ENCODE data around the gene YWHAH.

YWHAH gene

DNA sequence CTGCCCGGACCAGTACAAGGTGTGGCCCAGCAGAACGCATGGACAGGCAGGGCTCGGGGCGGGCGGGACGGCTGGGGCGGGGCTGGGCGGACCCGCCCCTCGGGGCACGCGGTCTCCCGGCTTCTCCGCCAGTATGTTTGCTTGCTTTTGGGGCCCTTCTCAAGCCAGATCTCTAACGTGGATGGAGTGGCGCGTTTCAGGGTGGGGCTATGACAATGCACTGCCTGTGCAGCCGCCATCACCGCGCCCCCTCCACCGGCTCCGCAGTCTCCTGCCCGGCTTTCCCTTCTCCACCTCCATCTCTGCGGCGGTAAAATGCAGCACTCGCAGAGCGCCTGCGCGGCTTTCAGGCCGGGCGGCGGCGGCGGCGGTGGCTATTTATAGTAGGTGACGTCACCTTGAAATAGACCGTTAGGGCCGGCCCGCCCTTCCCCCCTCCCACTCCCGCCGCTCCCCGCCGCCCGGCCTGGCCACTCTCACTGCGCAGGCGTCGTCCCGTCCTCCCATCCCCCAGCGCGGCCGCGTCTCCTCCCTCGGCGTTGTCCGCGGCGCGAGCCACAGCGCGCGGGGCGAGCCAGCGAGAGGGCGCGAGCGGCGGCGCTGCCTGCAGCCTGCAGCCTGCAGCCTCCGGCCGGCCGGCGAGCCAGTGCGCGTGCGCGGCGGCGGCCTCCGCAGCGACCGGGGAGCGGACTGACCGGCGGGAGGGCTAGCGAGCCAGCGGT, at the start of gene YWHAH:
TSS of gene YWHAH (plus strand) at position 558 of the 722 bp plus-strand sequence. CDS start 199 bp downstream, outside the sequence.
- peak; percentile 77 to 79 for DNase-seq (ENCODE audit: low read depth in 2 of 2)

DNA sequence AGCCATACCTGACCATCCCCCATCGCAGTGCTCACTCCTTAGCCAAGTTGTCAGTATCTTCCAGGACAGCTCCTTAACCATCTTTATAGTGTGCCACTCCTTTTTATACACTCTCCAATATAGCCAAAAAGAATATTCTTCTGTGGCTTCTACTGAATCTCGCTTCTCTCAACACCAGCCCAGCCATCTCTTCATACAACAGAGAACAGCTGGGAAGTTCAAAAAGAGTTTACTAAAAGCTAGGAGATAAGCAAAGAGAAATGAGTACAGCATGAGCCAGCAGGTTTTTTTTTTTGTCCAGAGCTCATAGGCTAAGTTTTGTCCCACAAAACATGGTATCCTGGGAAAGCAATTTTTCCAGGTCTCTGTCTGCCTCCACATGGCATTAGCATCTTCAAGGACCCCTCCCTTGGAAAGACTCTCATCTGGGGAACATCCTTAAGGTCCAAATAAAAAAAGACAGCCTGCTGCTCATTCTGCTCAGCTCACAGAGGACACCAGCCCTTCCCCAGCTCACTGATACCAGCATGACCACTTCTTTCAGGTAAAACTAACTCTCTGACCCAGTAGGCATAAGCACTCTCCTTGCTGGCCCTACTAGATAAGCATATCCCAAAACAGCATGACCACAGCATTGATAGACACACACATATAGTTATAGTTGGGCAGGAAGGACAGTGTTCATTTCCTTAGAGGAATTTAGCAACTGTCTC, 48.8 kb upstream of the YWHAH start:
- DNase-seq (ENCODE audit: low read depth in 2 of 2), result no peak

DNA sequence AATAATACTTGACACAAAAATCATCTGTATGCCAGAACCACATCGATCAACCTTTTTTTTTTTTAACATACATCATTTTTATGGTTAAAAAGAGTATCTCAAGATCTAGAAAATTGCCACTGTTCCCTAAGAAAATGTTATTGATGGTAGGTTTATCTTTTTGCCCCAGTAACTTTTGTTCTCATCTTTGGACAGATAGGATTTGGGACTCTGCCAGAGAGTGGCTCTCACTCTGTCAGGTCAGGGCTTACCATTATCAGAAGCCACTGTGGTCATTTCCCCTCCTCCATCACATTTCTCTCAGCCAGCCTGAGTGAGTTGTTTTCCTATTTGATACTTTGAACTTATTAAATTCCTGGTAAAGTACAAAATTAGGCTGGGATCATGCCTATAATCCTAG, 47.9 kb upstream of the YWHAH start:
- no peak for DNase-seq (ENCODE audit: low read depth in 2 of 2)

DNA sequence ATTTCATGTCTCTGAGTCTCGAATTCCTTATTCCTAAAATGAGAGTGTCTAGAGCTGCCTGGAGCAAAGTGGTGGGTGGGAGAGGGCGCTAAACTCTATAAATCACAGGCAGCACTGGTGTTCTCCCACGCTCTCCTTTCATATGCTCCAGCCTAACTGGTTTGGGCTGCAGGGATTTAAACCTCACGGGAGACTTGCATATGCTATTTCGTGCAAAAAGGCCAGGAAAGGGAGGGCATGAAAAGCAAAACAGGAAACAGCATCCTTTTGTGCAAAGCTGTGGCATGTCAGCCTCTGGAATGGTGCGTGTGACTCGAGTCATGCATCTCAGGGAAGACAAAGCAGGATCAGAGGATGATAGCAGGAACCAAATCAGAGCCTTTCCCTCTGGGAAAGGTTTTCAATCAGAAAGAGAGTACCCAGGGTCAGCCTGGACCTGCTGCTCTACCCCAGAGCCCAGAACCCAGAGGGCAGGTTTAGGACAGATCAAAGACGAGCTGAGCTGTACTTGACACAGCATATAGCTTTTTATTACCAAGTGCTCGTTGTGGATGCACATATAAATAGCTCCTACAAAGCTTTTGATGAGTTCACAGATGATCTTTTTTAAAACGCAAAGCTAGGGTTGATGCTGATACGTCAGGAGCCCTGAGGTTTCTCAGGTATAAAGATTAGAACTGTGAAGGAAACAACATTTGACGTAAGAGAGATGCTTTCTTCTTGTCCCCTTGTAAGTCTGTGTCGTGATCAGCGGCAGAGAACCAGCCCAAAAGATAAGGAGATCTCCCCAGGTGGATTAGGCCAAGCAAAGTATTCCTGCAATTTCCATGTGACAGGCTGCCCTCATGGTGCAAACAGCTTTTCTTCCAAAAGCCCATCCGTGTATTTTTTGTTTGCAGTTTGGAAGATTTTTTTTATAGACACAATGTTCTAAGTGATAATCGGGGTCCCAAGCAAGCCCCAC, 46.2 kb upstream of the YWHAH start:
- DNase-seq (ENCODE audit: low read depth in 2 of 2), result no peak

DNA sequence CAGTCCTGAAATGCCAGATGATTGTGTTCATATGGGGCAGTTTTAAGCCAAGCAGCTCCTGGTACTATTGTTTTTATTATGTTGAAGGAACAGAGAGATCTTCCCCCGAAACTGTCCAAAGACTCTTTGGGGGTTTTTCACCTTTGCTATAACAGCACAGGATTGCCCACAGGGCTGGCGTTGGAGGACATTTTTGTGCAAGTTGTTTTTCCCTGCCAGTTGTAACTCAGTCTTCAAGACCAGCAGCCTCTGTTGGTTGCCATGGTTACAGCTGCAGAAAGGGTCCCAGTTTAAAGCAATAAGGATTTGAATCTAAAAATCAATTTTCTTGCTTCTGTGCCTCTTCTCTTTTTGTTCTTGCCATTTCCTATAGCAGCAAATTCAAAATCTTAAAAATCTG, 45.4 kb upstream of the YWHAH start:
- no peak for DNase-seq (ENCODE audit: low read depth in 2 of 2)

DNA sequence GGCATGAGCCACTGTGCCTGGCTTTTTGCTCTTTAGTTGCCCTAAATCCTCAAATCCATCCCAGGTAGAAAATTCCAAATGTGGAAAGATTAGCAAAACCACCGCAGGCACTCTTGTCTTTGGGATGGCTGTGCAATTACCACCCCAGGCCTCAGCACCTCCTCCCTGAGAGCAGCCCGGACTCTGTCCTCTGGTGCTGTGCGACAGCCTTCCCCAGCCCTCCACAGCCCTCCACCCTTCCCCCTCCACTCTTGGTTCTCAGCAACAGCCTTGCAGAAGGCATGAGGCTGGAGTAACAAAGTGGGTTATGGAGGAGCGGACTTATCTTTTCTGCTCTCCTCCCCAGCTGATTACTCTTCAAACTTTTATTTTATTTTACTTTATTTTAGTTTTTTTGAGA, 44.7 kb upstream of the YWHAH start:
- no peak for DNase-seq (ENCODE audit: low read depth in 2 of 2)

DNA sequence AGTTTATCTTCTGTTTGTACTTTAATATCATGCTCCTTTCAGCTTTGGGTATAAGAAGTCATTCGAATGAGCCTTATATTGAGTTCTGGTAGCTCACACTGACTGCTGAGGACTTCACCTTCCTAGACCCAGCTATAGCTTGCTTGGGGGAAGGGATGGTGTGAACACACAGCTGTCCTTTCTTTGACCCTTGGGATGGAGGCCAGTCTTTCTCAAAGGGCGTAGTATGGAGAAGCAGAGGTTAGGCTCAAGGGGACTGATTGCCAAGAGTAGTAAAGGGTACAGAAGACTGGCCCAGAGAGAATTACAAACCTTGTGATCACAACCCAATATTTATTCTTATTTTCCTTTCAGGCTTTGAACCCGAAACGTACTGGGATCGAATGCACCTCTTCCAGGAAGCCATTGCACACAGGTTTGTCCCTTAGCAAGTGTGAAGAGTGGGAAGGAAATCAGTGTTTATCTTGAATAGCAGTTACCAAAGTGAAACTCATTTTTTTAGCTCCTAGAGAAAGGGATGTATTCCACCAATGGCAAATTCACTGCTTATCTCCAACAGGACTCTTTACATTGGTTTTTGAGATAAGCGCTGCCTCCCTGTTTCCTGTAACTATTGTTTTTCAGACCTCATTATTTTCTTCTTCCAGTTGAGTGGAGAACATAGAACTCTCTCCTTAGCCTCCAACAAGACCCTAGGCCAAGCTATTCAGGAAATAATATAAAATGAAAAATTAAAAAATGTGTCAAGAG, 42.8 kb upstream of the YWHAH start:
- no peak for DNase-seq (ENCODE audit: low read depth in 2 of 2)

DNA sequence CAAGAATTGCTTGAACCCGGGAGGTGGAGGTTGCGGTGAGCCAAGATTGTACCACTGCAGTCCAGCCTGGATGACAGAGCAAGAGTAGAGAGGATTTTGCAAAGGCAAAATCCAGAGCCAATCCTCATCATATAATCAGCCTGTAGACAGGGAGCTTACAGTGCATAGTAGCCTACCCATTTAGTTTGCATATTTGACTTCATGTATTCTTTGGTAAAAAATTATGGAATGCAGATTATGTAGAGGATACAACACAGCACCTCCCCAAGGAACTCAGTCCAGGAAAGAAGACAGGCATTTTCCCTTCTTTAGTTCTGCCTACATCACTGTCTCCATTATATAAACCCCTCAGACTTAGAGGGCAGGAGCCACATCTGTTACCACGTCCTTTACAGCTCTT, 39.7 kb upstream of the YWHAH start:
- no peak for DNase-seq (ENCODE audit: low read depth in 2 of 2)

DNA sequence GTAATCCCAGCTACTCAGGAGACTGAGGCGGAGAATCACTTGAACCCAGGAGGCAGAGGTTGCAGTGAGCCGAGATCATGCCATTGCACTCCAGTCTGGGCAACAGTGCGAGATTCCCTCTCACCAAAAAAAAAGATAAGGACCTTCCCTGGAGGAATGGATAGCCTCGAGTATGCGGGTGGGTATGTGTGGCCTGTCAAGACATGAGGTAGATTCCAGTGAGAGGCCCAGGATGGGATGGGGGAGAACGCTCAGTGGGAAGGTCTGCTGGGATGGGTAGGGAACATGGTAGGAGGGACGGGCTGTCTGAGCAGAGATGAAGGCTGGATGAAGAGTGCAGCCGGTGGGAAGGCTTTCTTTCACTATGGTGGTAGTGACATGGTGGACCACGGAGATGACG, 39.0 kb upstream of the YWHAH start:
- no peak for DNase-seq (ENCODE audit: low read depth in 2 of 2)

DNA sequence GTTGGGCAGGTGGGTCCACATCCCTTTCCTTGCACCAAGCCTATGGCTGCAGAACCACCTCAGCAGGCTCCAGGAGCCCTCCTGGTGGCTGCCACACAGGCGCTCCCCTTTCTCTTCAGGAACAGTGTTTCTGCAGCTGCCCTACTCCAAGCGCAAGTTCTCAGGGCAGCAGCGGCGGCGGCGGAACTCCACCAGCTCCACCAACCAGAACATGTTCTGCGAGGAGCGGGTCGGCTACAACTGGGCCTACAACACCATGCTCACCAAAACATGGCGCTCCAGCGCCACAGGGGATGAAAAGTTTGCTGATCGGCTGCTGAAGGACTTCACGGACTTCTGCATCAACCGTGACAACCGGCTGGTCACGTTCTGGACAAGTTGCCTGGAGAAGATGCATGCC, 38.2 kb upstream of the YWHAH start:
- DNase-seq (ENCODE audit: low read depth in 2 of 2), result no peak

DNA sequence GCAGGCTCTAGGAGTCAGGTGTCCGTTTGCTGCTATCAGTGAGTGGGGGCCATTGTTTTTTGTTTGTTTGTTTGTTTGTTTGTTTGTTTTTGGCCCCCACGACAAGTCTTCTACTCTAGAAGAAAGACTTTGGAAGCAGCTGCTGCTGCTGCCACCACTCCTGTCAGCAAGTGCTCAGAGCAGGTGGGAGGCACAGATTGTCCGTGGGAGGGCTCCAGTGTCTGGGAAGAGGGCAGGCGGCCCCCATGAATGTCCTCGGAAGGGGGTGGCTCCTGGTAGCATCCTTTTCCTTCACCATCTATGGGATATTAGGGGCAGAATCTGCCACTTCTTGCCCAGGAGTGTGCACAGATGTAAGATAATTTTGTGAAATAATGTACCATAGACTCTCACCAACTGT, 37.8 kb upstream of the YWHAH start:
- DNase-seq (ENCODE audit: low read depth in 2 of 2), result no peak

DNA sequence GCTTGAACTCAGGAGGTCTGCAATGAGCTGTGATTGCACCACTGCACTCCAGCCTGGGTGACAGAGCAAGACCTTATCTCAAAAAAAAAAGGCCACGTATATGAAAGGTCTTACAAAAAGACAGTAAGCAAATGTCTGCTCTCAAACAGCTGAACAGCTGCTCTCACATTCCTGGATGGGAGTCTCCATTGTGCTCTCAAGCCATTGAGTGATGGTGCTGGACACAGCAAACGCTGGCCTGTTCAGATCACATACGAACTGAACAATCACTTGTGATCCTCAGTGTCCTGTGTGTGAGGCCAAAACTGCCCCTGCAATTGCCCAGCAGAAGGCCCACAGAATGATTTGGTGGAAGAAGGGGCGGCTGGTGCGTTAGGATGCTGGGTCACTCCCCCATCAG, 34.4 kb upstream of the YWHAH start:
- no peak for DNase-seq (ENCODE audit: low read depth in 2 of 2)

DNA sequence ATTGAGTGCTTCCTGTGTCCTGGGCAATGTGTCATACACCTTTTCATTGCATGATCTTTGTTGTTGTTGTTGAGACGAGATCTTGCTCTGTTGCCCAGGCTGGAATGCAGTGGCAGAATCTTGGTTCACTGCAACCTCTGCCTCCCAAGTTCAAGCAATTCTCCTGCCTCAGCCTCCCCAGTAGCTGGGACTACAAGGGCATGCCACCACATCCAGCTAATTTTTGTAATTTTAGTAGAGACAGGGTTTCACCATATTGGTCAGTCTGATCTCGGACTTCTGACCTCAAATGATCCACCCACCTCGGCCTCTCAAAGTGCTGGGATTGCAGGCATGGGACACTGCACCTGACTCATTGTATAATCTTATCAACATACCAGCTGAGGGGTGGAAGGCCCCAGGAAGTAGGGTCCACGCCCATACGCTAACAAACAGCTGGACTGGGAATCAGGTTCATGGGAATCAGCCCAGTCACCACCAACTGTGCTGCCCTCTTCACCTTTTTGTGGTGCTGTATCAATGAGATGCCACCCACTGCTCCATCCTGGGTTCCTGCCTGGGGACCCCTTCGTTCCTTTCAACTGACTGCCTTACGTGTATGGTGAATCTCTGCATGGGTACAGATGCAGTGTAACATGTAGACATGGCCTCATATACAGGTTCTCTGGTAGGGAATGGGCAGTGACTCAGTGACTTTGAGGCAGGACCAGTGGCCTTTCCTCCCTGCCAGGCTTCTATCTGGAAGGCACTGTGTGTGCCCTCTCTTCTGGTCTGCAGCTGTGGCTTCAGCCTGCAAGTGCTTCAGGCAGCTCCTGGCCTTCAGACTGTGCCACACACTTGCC, 32.5 kb upstream of the YWHAH start:
- no peak for DNase-seq (ENCODE audit: low read depth in 2 of 2)

DNA sequence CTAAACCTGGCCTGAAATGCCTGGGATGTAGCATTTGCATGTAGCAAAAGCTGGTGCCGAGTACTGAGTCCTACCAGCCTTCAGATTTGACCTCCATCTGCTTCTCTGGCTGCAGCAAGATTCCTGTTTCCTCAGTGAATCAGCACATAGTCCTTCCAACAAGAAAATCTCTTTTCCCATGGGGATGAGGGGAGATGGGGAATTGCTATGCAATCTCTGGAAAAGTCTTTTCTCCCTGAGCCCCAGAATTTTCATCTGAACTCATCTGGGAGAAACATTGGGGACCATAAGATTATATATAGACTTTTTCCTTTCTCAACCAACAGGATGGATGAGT, 32.0 kb upstream of the YWHAH start:
- no peak for DNase-seq (ENCODE audit: low read depth in 2 of 2)

DNA sequence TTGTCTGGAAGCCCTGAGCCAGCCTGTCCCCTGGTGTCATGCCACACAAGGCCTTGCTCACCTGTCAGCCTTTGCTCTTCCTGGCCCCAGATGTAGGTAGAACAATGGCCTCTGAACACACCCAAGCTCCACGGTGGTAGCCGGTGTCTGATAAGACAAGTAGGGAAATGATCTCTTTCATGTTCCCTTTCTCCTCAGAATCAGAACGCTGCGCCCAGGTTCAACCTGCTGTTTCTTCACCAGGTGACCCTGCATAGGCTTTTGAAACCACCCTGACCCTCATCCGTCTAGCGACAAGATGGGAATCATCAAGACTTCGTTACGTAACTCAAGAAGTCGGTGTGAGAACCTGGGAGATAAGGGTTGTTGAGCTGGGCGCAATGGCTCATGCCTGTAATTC, 28.7 kb upstream of the YWHAH start:
- no peak for DNase-seq (ENCODE audit: low read depth in 2 of 2)

DNA sequence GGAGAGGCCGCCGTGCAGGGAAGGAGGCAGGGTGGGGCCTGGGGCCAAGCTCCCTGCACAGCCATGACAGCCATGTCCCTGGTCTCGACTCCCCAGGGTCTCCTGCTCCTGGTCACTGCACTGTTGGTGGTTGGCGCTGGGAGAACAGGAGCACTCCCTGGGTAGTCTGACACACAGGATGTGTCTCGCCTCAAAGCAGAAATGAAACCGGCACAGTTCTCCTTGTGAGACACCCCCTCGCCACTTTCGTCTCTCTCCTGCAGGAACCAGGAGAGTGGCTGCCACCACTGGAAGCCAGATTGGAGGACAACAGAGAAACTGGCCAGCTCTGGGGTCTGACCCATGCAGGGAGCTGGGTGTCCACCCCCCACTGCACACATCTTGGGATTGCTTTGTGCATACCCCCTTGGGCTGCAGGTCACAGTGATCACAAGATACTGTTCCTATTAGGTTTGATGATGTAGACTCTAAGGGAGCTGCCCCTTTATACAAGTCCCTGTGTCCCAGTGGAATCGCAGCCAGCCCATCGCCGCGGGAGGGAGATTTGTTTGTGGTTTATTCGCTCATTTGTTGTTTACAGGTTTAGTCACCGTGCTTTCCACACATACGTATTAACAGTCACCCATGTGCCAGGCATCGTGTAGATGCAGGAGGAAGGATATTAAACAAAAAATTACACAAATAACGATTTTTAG, 27.0 kb upstream of the YWHAH start:
- no peak for DNase-seq (ENCODE audit: low read depth in 2 of 2)

DNA sequence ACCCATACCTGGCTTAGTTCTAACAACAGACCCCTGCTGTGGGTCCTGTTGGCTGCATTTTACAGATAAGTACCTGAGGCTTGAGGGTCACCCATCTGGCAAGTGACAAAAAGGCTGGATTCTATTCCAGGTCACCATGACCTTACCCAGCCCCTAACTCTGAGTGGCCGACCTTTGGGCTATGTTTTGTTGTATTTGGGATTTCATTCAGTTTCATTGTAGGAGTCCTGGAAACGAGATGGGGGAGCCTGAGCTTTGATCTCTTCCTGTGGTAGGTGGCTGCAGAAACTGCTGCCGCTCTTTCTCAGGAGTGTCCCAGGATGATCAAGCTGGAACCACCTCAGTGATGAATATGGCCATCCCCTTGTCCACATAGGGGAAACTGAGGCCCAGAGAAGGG, 24.6 kb upstream of the YWHAH start:
- no peak for DNase-seq (ENCODE audit: low read depth in 2 of 2)

DNA sequence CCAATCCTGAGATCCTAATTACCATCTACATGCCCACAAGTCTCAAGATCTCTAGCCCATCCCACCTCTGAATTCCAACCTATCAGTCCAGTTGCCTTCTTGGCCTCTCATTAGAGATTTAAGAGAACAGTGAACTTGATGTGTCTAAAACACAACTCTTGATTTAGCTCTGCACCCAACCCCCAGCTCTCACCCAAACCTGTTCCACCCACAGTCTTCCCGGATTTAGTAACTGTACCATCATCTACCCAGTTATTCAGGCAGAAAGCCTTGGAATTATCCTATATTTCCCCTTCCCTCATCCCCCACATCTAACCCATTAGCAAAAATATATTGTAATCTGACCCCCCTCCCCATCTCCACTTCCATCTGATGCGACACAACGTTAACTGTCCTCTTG, 24.0 kb upstream of the YWHAH start:
- DNase-seq (ENCODE audit: low read depth in 2 of 2), result no peak

DNA sequence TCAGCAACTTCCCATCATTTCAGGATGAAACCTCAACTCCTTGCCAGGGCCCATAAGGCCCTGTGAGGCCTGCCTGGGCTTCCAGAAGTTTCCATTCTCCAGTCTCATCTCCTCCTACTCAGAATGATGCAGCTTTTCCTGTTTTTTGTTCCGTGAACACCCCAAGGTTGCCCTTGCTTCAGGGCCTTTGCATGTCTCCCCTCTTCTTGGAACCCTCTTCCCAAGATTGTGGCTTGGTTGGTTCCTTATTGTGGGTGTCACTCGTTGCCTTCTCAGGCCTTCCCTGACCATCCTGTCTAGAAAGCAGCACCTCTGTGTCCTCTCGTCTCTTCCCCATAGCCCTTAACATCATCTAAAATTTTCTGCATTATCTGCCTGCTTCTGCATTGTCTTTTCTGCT, 23.2 kb upstream of the YWHAH start:
- no peak for DNase-seq (ENCODE audit: low read depth in 2 of 2)

DNA sequence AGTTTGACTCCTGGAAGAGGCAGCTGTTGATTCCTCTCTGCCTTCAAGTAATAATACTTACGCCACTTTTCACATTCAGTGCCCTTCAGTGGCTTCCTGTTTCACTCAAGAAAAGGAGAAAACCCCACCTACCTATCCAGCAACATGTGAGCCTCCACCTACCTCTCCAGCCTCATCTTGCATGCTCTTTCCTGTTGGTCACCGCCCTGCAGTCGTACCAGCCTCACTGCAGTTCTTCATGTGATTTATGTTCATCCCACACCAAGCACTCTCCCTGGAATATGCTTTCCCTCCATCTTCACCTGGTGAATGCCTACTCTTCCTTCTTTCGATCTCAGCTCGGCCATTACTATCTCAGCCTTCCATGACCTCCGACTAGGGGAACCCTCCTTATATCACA, 21.8 kb upstream of the YWHAH start:
- DNase-seq (ENCODE audit: low read depth in 2 of 2), result no peak

Measured in stimulated activated CD8-positive, alpha-beta memory T cell treated with anti-CD3 and anti-CD28 coated beads, Interleukin-2, amount 100 ng/mL, for 1 hour (primary cell).